ENCODE measurements around the gene CBFA2T3. TPM values are rescaled to one million over a fixed set of nuclear protein-coding genes. Genes with fewer than 3 reads are reported as not detected.

CBFA2T3 gene
- total RNA-seq, 1 donor from 2014 or later: 0.51 TPM

- intact Hi-C loops (cut with micrococcal nuclease): no loop called here
Observed at GRCh38 chr16:88865310-88865709, 111.7 kb downstream of the CBFA2T3 start.

DNA sequence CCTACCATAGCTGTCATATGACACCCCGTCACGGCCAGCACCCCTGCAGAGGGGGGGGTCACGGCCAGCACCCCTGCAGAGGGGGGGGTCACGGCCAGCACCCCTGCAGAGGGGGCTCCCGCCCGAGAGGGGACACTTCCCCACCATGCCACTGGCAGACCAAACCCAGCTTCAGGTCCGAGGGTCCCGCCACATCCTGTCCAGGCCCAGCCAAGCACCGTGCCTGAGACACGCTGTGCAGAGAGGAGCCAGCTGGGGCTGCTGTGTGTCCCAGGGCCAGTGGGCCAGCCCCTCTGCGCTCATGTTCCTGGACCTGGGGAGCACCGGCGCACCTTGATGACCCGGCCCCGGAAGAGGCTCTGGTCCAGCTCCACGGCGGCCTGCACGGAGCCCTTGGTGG lies 112.5 kb downstream of the CBFA2T3 start:
- intact Hi-C loops (cut with micrococcal nuclease): no loop called here

DNA sequence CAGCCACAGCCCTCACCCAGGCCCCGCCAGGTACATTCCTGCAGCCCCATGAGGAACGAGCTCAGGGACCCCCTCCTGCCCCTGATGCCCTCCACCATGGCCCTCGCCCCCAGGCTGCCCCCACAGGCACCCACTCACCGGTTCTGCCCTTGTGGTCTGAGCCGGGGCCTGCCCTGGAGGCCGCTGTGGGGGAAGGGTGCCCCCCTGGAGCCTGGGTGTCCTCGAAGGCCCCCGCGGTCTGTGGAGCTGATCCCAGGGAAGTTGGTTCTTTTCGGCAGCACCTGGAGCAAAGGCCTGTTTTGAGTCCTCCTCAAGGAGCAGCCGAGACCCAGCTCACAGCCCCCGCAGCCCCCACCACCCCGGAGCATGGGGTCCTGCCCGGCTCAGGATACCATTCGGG lies 112.9 kb downstream of the CBFA2T3 start:
- intact Hi-C loops (cut with micrococcal nuclease): no loop called here

DNA sequence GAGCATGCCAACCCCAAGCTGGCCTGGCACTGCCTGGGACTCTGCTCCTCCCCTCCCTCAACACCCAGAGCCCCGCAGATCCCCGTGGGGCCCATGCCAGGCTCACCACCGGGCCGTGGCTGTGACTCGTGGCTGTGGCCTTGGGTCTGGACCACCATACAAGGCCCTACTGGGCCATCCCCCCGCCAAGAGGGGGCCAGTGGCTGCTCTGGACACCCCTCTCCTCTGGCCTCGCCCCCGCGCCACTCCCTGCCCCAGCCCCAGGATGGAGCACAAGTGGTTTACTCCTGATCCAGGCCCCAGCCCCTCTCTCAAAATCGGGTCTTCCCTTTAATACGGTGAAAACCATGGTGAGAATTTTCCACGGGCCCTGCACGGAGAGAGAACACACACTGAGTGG lies 113.6 kb downstream of the CBFA2T3 start:
- intact Hi-C loops (cut with micrococcal nuclease): no loop called here

GRCh38 chr16:88862968-88863367 lies 114.0 kb downstream of the CBFA2T3 start:
- intact Hi-C loops (cut with micrococcal nuclease): no loop called here

- intact Hi-C loops (cut with micrococcal nuclease): no loop called here
Observed at GRCh38 chr16:88861359-88861758, 115.6 kb downstream of the CBFA2T3 start.

DNA sequence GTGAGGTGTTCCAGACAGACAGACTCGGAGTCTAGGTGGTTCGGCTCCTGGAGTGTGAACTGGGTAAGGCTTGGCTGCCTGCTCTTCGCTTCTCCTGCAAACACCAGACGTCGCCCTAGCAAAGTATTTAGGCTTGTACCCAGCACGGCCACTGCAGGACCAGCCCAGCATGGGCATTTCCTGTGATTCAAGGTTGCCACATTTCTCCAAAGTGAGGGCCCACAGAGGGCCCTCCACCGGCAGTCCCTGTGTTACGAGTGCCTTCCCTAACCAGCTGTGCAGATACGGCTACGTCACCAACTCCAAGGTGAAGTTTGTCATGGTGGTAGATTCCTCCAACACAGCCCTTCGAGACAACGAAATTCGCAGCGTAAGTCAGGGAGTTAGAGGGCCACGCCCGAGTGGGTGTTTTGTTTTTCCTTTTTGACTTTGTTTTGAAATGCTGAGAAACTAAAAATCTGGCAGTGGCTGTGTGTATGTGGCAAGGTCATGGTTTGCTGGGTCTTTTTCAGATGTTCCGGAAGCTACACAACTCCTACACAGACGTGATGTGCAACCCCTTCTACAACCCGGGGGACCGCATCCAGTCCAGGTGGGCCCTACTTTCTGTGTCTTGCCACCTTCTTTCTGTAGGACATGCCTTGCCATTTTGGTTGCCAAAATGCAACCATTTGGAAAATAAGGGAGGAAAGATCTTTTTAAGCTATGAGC lies 117.5 kb downstream of the CBFA2T3 start:
- intact Hi-C loops (cut with micrococcal nuclease): loop anchor here (5.0 kb wide), 1 partner anchor 407 kb away; the partner anchor contains the start of gene ZFPM1

DNA sequence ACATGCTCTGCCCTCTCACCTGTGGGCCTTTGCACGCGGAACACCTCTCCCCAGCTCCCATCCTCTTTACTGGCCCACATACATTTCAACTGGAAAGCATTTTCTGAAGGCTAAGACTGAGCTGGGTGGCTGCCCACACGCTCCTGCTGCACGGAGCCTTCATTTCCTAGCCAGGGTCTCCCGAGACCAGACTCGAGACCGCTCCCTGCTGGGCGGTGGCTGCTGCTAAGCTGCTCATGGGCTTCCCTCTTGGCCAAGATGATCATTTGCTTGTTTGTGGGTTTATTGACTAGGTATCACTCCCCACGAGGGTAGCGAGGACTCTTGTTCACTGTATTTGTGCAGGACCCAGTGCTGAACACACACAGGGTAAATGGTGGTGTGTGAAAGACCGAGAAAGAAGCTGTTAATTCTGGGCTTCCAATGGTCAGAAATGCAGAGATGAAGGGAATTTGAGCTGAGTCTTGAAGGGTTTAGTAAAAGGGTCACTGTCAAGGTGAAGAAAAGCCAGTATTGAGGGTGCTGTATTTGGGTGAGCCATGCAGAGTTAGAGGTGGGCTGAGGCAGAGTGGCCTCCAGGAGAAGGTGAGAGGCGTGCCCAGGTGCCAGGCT lies 119.2 kb downstream of the CBFA2T3 start:
- intact Hi-C loops (cut with micrococcal nuclease): loop anchor here (1.0 to 5.0 kb wide), 16 partner anchors 42 to 651 kb away; partner anchors contain the start of genes CDH15, CDT1, MVD and SPG7

DNA sequence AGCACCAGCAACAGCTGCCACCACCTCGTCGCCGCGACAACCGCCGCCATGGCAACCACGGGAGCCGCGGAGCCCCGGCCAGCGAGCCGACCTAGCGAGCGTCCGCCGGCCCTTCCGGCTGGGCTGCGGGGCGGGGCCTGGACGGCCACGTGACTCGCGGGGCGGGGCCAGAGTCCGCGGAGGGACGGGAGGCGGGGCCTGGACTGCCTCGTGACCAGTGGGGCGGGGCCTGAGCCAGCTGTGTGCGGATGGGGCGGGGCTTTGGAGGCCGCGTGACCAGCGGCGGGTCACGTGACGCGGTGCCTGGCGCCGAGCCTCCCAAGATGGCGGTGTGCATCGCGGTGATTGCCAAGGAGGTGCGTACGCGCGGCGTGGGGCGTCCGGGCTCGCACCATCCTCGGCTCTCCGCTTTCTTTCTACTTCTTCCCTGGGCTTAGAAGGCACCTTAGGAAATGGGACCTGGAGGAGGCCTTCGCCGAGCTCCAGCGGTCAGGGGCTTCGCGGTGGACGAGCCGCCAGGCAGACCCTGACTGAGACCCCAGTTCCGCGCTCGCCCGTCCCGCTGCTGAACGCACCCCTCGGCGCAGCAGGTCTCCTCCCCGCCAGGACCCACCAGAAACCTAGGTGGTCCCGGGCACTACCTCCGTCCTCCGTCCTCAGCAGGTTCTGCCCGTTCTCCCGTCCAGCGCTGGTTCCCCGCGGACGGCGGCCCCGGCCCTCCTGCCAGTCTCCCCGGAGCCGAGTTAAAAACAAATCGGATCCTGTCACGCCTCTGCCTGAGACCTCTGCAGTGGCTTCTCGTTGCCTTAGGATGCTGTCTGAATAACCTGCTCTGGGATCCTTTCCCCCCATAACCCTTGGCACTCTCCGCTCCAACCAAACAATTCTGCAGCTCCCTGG lies 119.9 kb downstream of the CBFA2T3 start, which contains the start of the genes GALNS and TRAPPC2L:
Gene GALNS, minus strand, starts transcription at position 120 of the 900 bp plus-strand sequence. Its CDS starts 70 bp downstream, at position 50.
Gene TRAPPC2L, plus strand, starts transcription at position 300 of the 900 bp plus-strand sequence. Its CDS starts 24 bp downstream, at position 324.
- intact Hi-C loops (cut with micrococcal nuclease): loop anchor here (1.0 to 5.0 kb wide), 16 partner anchors 41 to 652 kb away; partner anchors contain the start of genes CDH15, CDT1, MVD and SPG7

GRCh38 chr16:88856122-88856827 lies 120.7 kb downstream of the CBFA2T3 start:
- intact Hi-C loops (cut with micrococcal nuclease): loop anchor here (2.0 to 5.0 kb wide), 5 partner anchors 111 to 653 kb away; partner anchors contain the start of genes SPG7 and ZFPM1

DNA sequence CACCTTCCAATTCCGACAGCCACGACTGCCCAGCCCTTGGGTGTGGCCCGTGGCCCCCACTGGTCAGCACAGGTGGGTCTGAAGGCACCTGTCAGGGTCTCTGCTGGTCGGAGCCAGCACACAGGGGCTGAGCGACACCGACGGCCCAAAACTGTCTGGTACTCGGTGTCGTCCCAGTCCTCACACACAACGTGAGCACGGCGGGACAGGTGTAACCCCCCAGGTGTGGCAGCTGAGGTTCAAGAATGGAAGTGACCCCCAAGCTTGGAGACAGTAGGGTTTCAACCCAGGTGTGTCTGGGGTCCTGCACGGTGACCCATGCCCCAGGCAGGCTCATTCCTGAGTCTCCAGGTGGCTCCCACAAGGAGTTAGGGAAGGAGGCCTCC lies 121.3 kb downstream of the CBFA2T3 start:
- intact Hi-C loops (cut with micrococcal nuclease): loop anchor here (2.0 to 5.0 kb wide), 5 partner anchors 111 to 653 kb away; partner anchors contain the start of genes SPG7 and ZFPM1

- intact Hi-C loops (cut with micrococcal nuclease): loop anchor here (5.0 kb wide), 1 partner anchor 403 kb away; the partner anchor contains the start of gene ZFPM1
Observed at GRCh38 chr16:88855176-88855575, 121.8 kb downstream of the CBFA2T3 start.

GRCh38 chr16:88854306-88855111 lies 122.5 kb downstream of the CBFA2T3 start:
- intact Hi-C loops (cut with micrococcal nuclease): loop anchor here (5.0 kb wide), 1 partner anchor 402 kb away; the partner anchor contains the start of gene ZFPM1

DNA sequence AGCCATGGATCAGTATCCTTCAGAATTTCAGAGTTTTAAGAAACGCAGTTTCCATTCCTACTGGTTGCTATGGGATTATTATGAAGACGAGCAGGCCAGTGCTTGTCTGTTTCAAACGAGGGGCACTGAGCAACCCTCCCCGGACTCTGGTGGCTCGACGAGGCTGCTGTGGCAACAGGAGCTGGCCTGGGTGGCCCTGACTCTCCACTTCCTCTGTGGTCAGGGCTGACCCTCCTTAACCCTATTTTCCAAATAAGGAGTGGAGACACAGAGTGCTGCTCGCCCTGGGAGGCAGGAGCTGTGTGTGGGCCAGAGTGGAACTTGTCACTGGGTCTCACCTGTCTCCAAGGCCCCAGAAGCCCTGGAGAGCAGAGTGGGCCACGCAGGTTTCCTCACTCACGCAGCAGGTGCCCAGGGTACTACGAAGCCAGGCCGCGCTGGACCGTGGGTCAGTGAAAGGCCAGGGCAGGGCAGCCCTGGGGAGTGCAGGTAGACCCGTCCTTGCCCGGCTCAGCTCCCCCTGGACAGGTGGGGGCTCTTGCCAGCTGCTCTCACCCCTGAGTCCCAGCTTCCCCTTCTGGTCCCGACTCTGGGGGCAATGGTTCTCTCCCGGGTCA lies 123.6 kb downstream of the CBFA2T3 start:
- intact Hi-C loops (cut with micrococcal nuclease): no loop called here

DNA sequence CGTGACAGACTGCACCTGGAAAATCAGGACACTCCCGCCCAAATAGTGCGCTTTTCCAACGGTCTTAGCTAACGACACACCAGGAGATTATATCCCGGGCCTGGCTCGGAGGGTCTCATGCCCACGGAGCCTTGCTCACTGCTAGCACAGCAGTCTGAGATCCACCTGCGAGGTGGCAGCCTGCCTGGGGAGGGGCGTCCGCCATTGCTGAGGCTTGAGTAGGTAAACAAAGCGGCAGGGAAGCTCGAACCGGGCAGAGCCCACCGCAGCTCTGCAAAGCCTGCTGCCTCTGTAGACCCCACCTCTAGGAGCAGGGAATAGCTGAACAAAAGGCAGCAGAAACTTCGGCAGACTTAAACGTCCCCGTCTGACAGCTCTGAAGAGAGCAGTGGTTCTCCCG lies 125.4 kb downstream of the CBFA2T3 start:
- intact Hi-C loops (cut with micrococcal nuclease): no loop called here

GRCh38 chr16:88850531-88851199 lies 126.3 kb downstream of the CBFA2T3 start:
- intact Hi-C loops (cut with micrococcal nuclease): no loop called here

GRCh38 chr16:88848557-88848956 lies 128.4 kb downstream of the CBFA2T3 start:
- intact Hi-C loops (cut with micrococcal nuclease): no loop called here

DNA sequence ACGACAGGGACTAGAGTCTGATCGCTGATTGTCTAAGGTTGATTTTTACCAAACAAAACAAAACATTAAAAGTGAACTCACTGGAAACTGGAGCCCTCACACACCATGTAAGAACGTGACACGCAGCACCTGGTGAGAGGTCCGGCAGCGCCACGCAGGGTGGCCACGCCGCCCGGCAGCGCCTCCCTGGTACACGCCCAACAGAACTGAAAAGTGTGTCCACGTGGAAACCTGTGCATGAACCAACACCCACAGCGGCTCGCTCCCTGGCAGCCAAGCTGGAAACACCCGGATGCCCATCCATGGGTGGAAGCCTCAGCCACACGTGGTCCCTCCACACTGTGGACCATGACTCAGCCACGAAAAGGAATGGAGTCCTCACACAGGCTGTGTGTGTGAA lies 129.4 kb downstream of the CBFA2T3 start:
- intact Hi-C loops (cut with micrococcal nuclease): no loop called here

GRCh38 chr16:88846088-88846487 lies 130.9 kb downstream of the CBFA2T3 start:
- intact Hi-C loops (cut with micrococcal nuclease): no loop called here
